HCT116 (cell line): ENCODE measurements around the gene POLRMT. TPM values are rescaled to one million over a fixed set of nuclear protein-coding genes. Genes with fewer than 3 reads are reported as not detected.

ENCODE experiments used
- ATAC-seq: fragments of 200-7000 bp; cut with Tn5 transposase; 2 replicates; pipeline ENCODE4 v1.9.1; 2020; ENCODE audit warnings: mild to moderate bottlenecking, moderate library complexity
- BruUV-seq: library from RNA; stranded (reverse); fragments of 400-500 nt; replicated peaks from 2 replicates; lab custom pipeline; 2021; lab: Mats Ljungman, UMichigan
- CTCF ChIA-PET: fragments of 300-600 bp; sonication (Branson Sonifier 250); formaldehyde crosslinking; loops from one replicate; lab custom pipeline; 2021; ENCODE audit warnings: antibody characterized with exemption; lab: Charles Lee
- POLR2A ChIA-PET: fragments of 300-600, 350-600 bp; sonication (Branson Sonifier 250); formaldehyde crosslinking; loops from one replicate; lab custom pipeline; 2021; ENCODE audit warnings: antibody characterized with exemption; lab: Charles Lee
- RAD21 ChIA-PET, 2 experiments: fragments of 300-600 bp; sonication (Branson Sonifier 250); formaldehyde crosslinking; loops; one replicate each; lab custom pipeline; 2023; ENCODE audit warnings: low total read pairs in 2 of 2; ENCODE audit not compliant: uncharacterized antibody in 2 of 2, unreplicated experiment in 2 of 2, low non-redundant PET in 1 of 2; lab: Charles Lee
- DNase-seq: peaks from one replicate; pipeline ENCODE4 v3.0.0-alpha.2; 2010; ENCODE audit warnings: low read depth, low spot score
- H2AFZ ChIP-seq: fragments of 200-600 bp; shearing (Covaris generic), sonication (generic); 2 replicates; pipeline ENCODE4 v1.6.1; 2017; ENCODE audit warnings: low read depth, mixed run types, mixed read lengths, antibody characterized with exemption, low read length; ENCODE audit not compliant: poor library complexity, severe bottlenecking
- H3K27ac ChIP-seq: 2 replicates; pipeline ENCODE4 v1.5.1; 2012; ENCODE audit warnings: low read depth, low read length
- H3K27me3 ChIP-seq: fragments of 200-600 bp; sonication (generic); 2 replicates; pipeline ENCODE4 v1.6.1; 2016; ENCODE audit warnings: mixed run types, low read length, mixed read lengths; ENCODE audit not compliant: insufficient read depth
- H3K36me3 ChIP-seq, 2 experiments: fragments of 200-500 bp in 1 of 2; fragments of 200-600 bp in 1 of 2; sonication (Bioruptor generic) in 1 of 2; sonication (generic) in 1 of 2; 2 replicates each; pipeline versions ENCODE4 v1.5.1 to v1.6.1; 2014 to 2016; ENCODE audit warnings: low read length in 2 of 2, inconsistent platforms in 1 of 2, mixed read lengths in 1 of 2, mixed run types in 1 of 2; ENCODE audit not compliant: insufficient read depth in 2 of 2, control insufficient read depth in 1 of 2
- H3K4me1 ChIP-seq, 2 experiments: fragments of 200-600 bp in 1 of 2; sonication (generic) in 1 of 2; 2 replicates each; pipeline versions ENCODE4 v1.5.1 to v1.6.1; 2012 to 2017; ENCODE audit warnings: low read length in 2 of 2, inconsistent platforms in 1 of 2, mild to moderate bottlenecking in 1 of 2, mixed read lengths in 1 of 2, mixed run types in 1 of 2, moderate library complexity in 1 of 2; ENCODE audit not compliant: insufficient read depth in 2 of 2, control insufficient read depth in 1 of 2
- H3K4me2 ChIP-seq: fragments of 200-600 bp; sonication (generic); 2 replicates; pipeline ENCODE4 v1.6.1; 2017; ENCODE audit warnings: mixed run types, low read length, mixed read lengths
- H3K4me3 ChIP-seq, 2 experiments: fragments of 200-600 bp in 1 of 2; sonication (generic) in 1 of 2; replicated peaks in 1 of 2; 2 replicates each; pipeline ENCODE4 v1.5.1; 2011 to 2016; ENCODE audit warnings: low read length in 2 of 2, control low read depth in 1 of 2, low read depth in 1 of 2, mild to moderate bottlenecking in 1 of 2, mixed read lengths in 1 of 2, mixed run types in 1 of 2
- H3K79me2 ChIP-seq: fragments of 200-600 bp; sonication (generic); 2 replicates; pipeline ENCODE4 v1.6.1; 2017; ENCODE audit warnings: mild to moderate bottlenecking, mixed run types, low read length, moderate library complexity, mixed read lengths; ENCODE audit not compliant: insufficient read depth
- H3K9ac ChIP-seq: fragments of 200-600 bp; sonication (generic); 2 replicates; pipeline ENCODE4 v1.6.1; 2016; ENCODE audit warnings: low read length, mixed read lengths
- H3K9me2 ChIP-seq: fragments of 200-600 bp; sonication (generic), shearing (Covaris generic); 2 replicates; pipeline ENCODE4 v1.6.1; 2017; ENCODE audit warnings: mixed run types, mild to moderate bottlenecking, moderate library complexity; ENCODE audit not compliant: insufficient read depth
- H3K9me3 ChIP-seq, 2 experiments: fragments of 200-500 bp in 1 of 2; fragments of 200-600 bp in 1 of 2; sonication (Bioruptor generic) in 1 of 2; sonication (generic) in 1 of 2; 2 replicates each; pipeline ENCODE4 v1.6.1; 2014 to 2017; ENCODE audit warnings: low read length in 2 of 2, mixed read lengths in 2 of 2, inconsistent platforms in 1 of 2, low read depth in 1 of 2, mild to moderate bottlenecking in 1 of 2, mixed run types in 1 of 2, moderate library complexity in 1 of 2; ENCODE audit not compliant: control insufficient read depth in 1 of 2, insufficient read depth in 1 of 2
- H4K20me1 ChIP-seq: fragments of 200-600 bp; sonication (generic), shearing (Covaris generic); 2 replicates; pipeline ENCODE4 v1.6.1; 2017; ENCODE audit warnings: mixed run types, mild to moderate bottlenecking, moderate library complexity; ENCODE audit not compliant: insufficient read depth
- ATF3 ChIP-seq: IDR thresholded peaks from 2 replicates; pipeline ENCODE4 v1.6.1; 2012
- CEBPB ChIP-seq: IDR thresholded peaks from 2 replicates; pipeline ENCODE4 v1.6.1; 2012; ENCODE audit warnings: low read depth
- EGR1 ChIP-seq: IDR thresholded peaks from 2 replicates; pipeline ENCODE4 v1.6.1; 2012; ENCODE audit warnings: low read depth
- MAX ChIP-seq: IDR thresholded peaks from 2 replicates; pipeline ENCODE4 v1.6.1; 2012
- POLR2AphosphoS5 ChIP-seq: IDR thresholded peaks from 2 replicates; pipeline ENCODE4 v1.6.1; 2011; ENCODE audit warnings: mild to moderate bottlenecking, low read depth, low read length, moderate library complexity
- RAD21 ChIP-seq: IDR thresholded peaks from 2 replicates; pipeline ENCODE4 v1.6.1; 2012; ENCODE audit warnings: low read depth, mild to moderate bottlenecking
- SP1 ChIP-seq: IDR thresholded peaks from 2 replicates; pipeline ENCODE4 v1.6.1; 2012; ENCODE audit warnings: low read depth
- SRF ChIP-seq: IDR thresholded peaks from 2 replicates; pipeline ENCODE4 v1.6.1; 2012; ENCODE audit warnings: low read depth
- TCF7L2 ChIP-seq: IDR thresholded peaks from 2 replicates; pipeline ENCODE4 v1.7.0; 2011; ENCODE audit warnings: borderline replicate concordance, inconsistent platforms; ENCODE audit not compliant: insufficient read depth, insufficient read length; ENCODE audit errors: extremely low read depth
- YY1 ChIP-seq: IDR thresholded peaks from 2 replicates; pipeline ENCODE4 v1.6.1; 2011; ENCODE audit warnings: low read length, low read depth, moderate library complexity, mild to moderate bottlenecking; ENCODE audit not compliant: insufficient replicate concordance; ENCODE audit errors: extremely low read depth
- ZBTB33 ChIP-seq: IDR thresholded peaks from 2 replicates; pipeline ENCODE4 v1.6.1; 2011; ENCODE audit warnings: mild to moderate bottlenecking, low read length, moderate library complexity; ENCODE audit not compliant: insufficient replicate concordance; ENCODE audit errors: extremely low read depth
- ZNF274 ChIP-seq: fragments of 200-500 bp; sonication (Bioruptor generic); IDR thresholded peaks from 2 replicates; pipeline ENCODE4 v1.6.1; 2014; ENCODE audit warnings: mild to moderate bottlenecking, low read depth, low read length, inconsistent platforms
- intact Hi-C: fragments of 100-400 bp; cut with micrococcal nuclease; formaldehyde crosslinking; loops from 2 replicates; pipeline ENCODE4 v1.10.0; 2022
- total RNA-seq: library from RNA; stranded (reverse); gene quantifications from one replicate; pipeline ENCODE4 v1.2.1, GENCODE V29; 2021; ENCODE audit not compliant: unreplicated experiment

Gene POLRMT
- total RNA-seq, 1 experiment from 2014 or later, result 138 TPM

GRCh38 chr19:618674-619285 is 14.6 kb downstream of the POLRMT start (continued):
- TF ChIP-seq TCF7L2 (no peak), SP1 (no peak), MAX (no peak), RAD21 (no peak), EGR1 (no peak), ATF3 (no peak), SRF (no peak), YY1 (no peak), CEBPB (no peak), POLR2AphosphoS5 (no peak)

GRCh38 chr19:618247-618619 is 15.1 kb downstream of the POLRMT start:
- H3K9me2 ChIP-seq, result no peaks in the 10 kb centered on the region
- H4K20me1 ChIP-seq, result no peaks in the 10 kb centered on the region
- ChIA-PET POLR2A (no interaction called here), CTCF (no interaction called here)
- no peak overlapping the region for H3K9ac ChIP-seq
- H3K4me1 ChIP-seq, result no peaks in the 10 kb centered on the region
- H3K27me3 ChIP-seq, result no peaks in the 10 kb centered on the region
- ATAC-seq (no peak), DNase-seq (no peak)
- H3K9me3 ChIP-seq, result no peaks in the 10 kb centered on the region
- H3K4me2 ChIP-seq, result no peak overlapping the region
- H3K36me3 ChIP-seq, result peaks cover 0 to 41% of the 10 kb centered on the region in 2 experiments; a peak in 2 of 4 replicates
- TSS peak; percentile 36 for BruUV-seq
- no peak overlapping the region for H3K4me3 ChIP-seq
- TF ChIP-seq ZNF274, result no peak
- no peak for TF ChIP-seq ZBTB33
- TF ChIP-seq, all 23 proteins: peak for 0
- RAD21 ChIA-PET, result no interaction called here
- no peaks in the 10 kb centered on the region for H3K79me2 ChIP-seq
- no peak overlapping the region for H3K27ac ChIP-seq
- H2AFZ ChIP-seq, result no peak overlapping the region
- intact Hi-C loops, result no loop called here
